Panc1 (cell line): ENCODE measurements around the gene OGDH. TPM values are rescaled to one million over a fixed set of nuclear protein-coding genes. Genes with fewer than 3 reads are reported as not detected.
"Not testable (repeated sequence)": the region's sequence is repeated elsewhere in the genome, so short reads cannot be mapped to it uniquely, and the experiment has no call there.

Experiments used
- ATAC-seq: fragments of 200-7000 bp; cut with Tn5 transposase; 2 replicates; pipeline ENCODE4 v1.9.1; 2020; ENCODE audit warnings: mild to moderate bottlenecking, moderate library complexity
- BruUV-seq: library from RNA; stranded (reverse); fragments of 400-500 nt; replicated peaks from 2 replicates; lab custom pipeline; 2021; lab: Mats Ljungman, UMichigan
- CTCF ChIA-PET: fragments of 300-600 bp; sonication (Branson Sonifier 250); formaldehyde crosslinking; loops from one replicate; lab custom pipeline; 2022; ENCODE audit warnings: antibody characterized with exemption; lab: Charles Lee
- POLR2A ChIA-PET: fragments of 300-600 bp; sonication (Branson Sonifier 250); formaldehyde crosslinking; loops from one replicate; lab custom pipeline; 2022; ENCODE audit warnings: antibody characterized with exemption; lab: Charles Lee
- DNase-seq: peaks from one replicate; pipeline ENCODE4 v3.0.0-alpha.2; 2010; ENCODE audit warnings: low read depth, low spot score
- H3K27ac ChIP-seq: 2 replicates; pipeline ENCODE4 v1.5.1; 2011; ENCODE audit warnings: mild to moderate bottlenecking, low read length, inconsistent platforms
- H3K27me3 ChIP-seq: fragments of 200-500 bp; sonication (Bioruptor generic); 2 replicates; pipeline ENCODE4 v1.6.0; 2014; ENCODE audit warnings: low read length, inconsistent platforms; ENCODE audit not compliant: control insufficient read depth, insufficient read depth
- H3K36me3 ChIP-seq: fragments of 200-500 bp; sonication (Bioruptor generic); 2 replicates; pipeline ENCODE4 v1.5.1; 2014; ENCODE audit warnings: inconsistent platforms, mild to moderate bottlenecking, low read length, moderate library complexity; ENCODE audit not compliant: control insufficient read depth, insufficient read depth
- H3K4me1 ChIP-seq: 2 replicates; pipeline ENCODE4 v1.5.1; 2011; ENCODE audit warnings: inconsistent platforms, mild to moderate bottlenecking, low read length, moderate library complexity; ENCODE audit not compliant: control insufficient read depth, insufficient read depth
- H3K4me3 ChIP-seq, 2 experiments: 2 replicates each; pipeline ENCODE4 v1.5.1; 2011 to 2012; ENCODE audit warnings: low read depth in 2 of 2, low read length in 2 of 2, mild to moderate bottlenecking in 2 of 2, inconsistent platforms in 1 of 2, moderate library complexity in 1 of 2
- H3K9me3 ChIP-seq: fragments of 200-500 bp; sonication (Bioruptor generic); 2 replicates; pipeline ENCODE4 v1.5.1; 2014; ENCODE audit warnings: low read depth, mild to moderate bottlenecking, inconsistent platforms, low read length, moderate library complexity; ENCODE audit not compliant: control insufficient read depth, insufficient read depth
- CTCF ChIP-seq: fragments of 450-650 bp; IDR thresholded peaks from 2 replicates; pipeline ENCODE4 v1.5.1; 2017; ENCODE audit warnings: mild to moderate bottlenecking
- POLR2AphosphoS5 ChIP-seq: IDR thresholded peaks from 2 replicates; pipeline ENCODE4 v1.6.1; 2012; ENCODE audit warnings: mild to moderate bottlenecking, low read depth, low read length, moderate library complexity
- REST ChIP-seq, 2 experiments: IDR thresholded peaks; 2 replicates each; pipeline ENCODE4 v1.6.1; 2011 to 2012; ENCODE audit warnings: low read depth in 2 of 2, control low read depth in 1 of 2, low read length in 1 of 2, mild to moderate bottlenecking in 1 of 2, moderate library complexity in 1 of 2; ENCODE audit not compliant: insufficient read depth in 1 of 2
- SIN3A ChIP-seq: IDR thresholded peaks from 2 replicates; pipeline ENCODE4 v1.6.1; 2012; ENCODE audit warnings: low read depth, mild to moderate bottlenecking, low read length, moderate library complexity, borderline replicate concordance; ENCODE audit not compliant: insufficient read depth
- TCF7L2 ChIP-seq: IDR thresholded peaks from 2 replicates; pipeline ENCODE4 v1.6.1; 2011; ENCODE audit warnings: mild to moderate bottlenecking, low read depth, low read length, inconsistent platforms
- in situ Hi-C: cut with HindIII; loops from 2 replicates; pipeline ENCODE4 v1.10.0; 2016; ENCODE audit warnings: low sequenced_read_pairs, low pct_unique_long_range_greater_than_20kb
- intact Hi-C: fragments of 100-400 bp; cut with micrococcal nuclease; formaldehyde crosslinking; loops from one replicate; pipeline ENCODE4 v1.10.0; 2022; ENCODE audit not compliant: unreplicated experiment
- total RNA-seq: library from RNA; stranded (reverse); gene quantifications from one replicate; pipeline ENCODE4 v1.2.1, GENCODE V29; 2021; ENCODE audit not compliant: unreplicated experiment

OGDH gene
- total RNA-seq, 1 experiment from 2014 or later = 166 TPM

GRCh38 chr7:44595934-44596635 is 10.3 kb upstream of the OGDH start:
- in situ Hi-C loops = no loop called here
- BruUV-seq = no TSS peak
- Histone ChIP-seq H3K27me3 (no peaks in the 10 kb centered on the region), H3K4me1 (0 out of 2 replicates have a peak, but pooled peaks cover 5% of the 10 kb centered on the region), H3K9me3 (no peaks in the 10 kb centered on the region), H3K4me3 (no peak overlapping the region), H3K36me3 (no peaks in the 10 kb centered on the region), H3K27ac (peak overlapping the region; percentile 7; the same call in 1 of the 2 replicates)
- ChIA-PET POLR2A (interaction anchor here (0.5 kb wide), 1 partner anchor 109 kb away, joined by 7 read pairs; no protein-coding TSS in a partner anchor), CTCF (interaction anchor here (0.7 kb wide), 1 partner anchor 22 kb away, joined by 7 read pairs; no protein-coding TSS in a partner anchor)
- no peak for TF ChIP-seq TCF7L2
- TF ChIP-seq POLR2AphosphoS5 = no peak
- no peak for TF ChIP-seq CTCF
- TF ChIP-seq REST (IDR thresholded peaks at IDR 0.05; ENCODE audit: insufficient read depth in 1 of 2, low read depth in 2 of 2, low read length in 1 of 2) = no peak
- no peak for TF ChIP-seq SIN3A
- intact Hi-C loops = no loop called here
- DNase-seq = no peak
- ATAC-seq = peak; percentile 86

- CTCF ChIA-PET, BruUV-seq, in situ Hi-C loops: not testable (repeated sequence)
Observed at GRCh38 chr7:44597181-44597580, 9.2 kb upstream of the OGDH start.

GRCh38 chr7:44599222-44599621 is 7.2 kb upstream of the OGDH start:
- POLR2A ChIA-PET = no interaction called here
- ATAC-seq = no peak
- intact Hi-C loops = no loop called here

More at GRCh38 chr7:44597181-44597580, 9.2 kb upstream of the OGDH start:
- intact Hi-C loops, H3K4me3 ChIP-seq, DNase-seq, H3K27ac ChIP-seq, H3K4me1 ChIP-seq, ATAC-seq, H3K36me3 ChIP-seq, H3K27me3 ChIP-seq, H3K9me3 ChIP-seq: not testable (repeated sequence)
- POLR2A ChIA-PET = interaction anchor here (0.7 kb wide), 1 partner anchor 22 kb away, joined by 4 read pairs; no protein-coding TSS in a partner anchor

More at GRCh38 chr7:44599222-44599621, 7.2 kb upstream of the OGDH start:
- Histone ChIP-seq H3K9me3 (no peaks in the 10 kb centered on the region), H3K36me3 (no peaks in the 10 kb centered on the region), H3K27me3 (no peaks in the 10 kb centered on the region), H3K27ac (no peak overlapping the region), H3K4me3 (no peak overlapping the region), H3K4me1 (0 out of 2 replicates have a peak, but pooled peaks cover 5% of the 10 kb centered on the region)
- CTCF ChIA-PET = no interaction called here
- DNase-seq = no peak
- no TSS peak for BruUV-seq
- TF ChIP-seq SIN3A (no peak), TCF7L2 (no peak), CTCF (no peak), REST (IDR thresholded peaks at IDR 0.05; ENCODE audit: insufficient read depth in 1 of 2, low read depth in 2 of 2, low read length in 1 of 2) (no peak), POLR2AphosphoS5 (no peak)
- in situ Hi-C loops = no loop called here
